Measurements from ENCODE around the gene LAMA2.

- TF ChIP-seq POLR2A (IDR thresholded peaks at IDR 0.05) (no peak), CTCF (IDR thresholded peaks at IDR 0.05) (no peak)
These were observed 398.3 kb downstream of the LAMA2 start for GRCh38 chr6:129281168-129281796.

Measured in sigmoid colon (tissue), 3 donors.